ENCODE data around the gene BMP8A.
A peak's percentile ranks its signal among the peaks of the same experiment; 100 is the strongest.

Gene BMP8A

GRCh38 chr1:39561279-39561678 lies 69.8 kb downstream of the BMP8A start:
- no peak overlapping the region for H3K27ac ChIP-seq (ENCODE audit: low read length)
- H3K27me3 ChIP-seq (ENCODE audit: control insufficient read depth in 1 of 2, insufficient read depth in 2 of 2, low read length in 2 of 2), result no peaks in the 10 kb centered on the region
- H3K9me3 ChIP-seq (ENCODE audit: control insufficient read depth in 2 of 2, low read length in 2 of 2), result no peaks in the 10 kb centered on the region
- H3K9ac ChIP-seq (ENCODE audit: low read length in 2 of 2), result no peak overlapping the region
- H3K36me3 ChIP-seq (ENCODE audit: control insufficient read depth in 2 of 2, insufficient read depth in 2 of 2, low read length in 2 of 2), result peaks cover 55 to 61% of the 10 kb centered on the region in 2 donors
- peaks cover 5% of the 10 kb centered on the region for H3K4me1 ChIP-seq (ENCODE audit: control insufficient read depth, insufficient read depth, low read length)
- H3K4me3 ChIP-seq (ENCODE audit: low read length in 2 of 2), result no peak overlapping the region

- Histone ChIP-seq H3K36me3 (ENCODE audit: control insufficient read depth in 2 of 2, insufficient read depth in 2 of 2, low read length in 2 of 2) (peaks cover 70 to 76% of the 10 kb centered on the region in 2 donors), H3K9me3 (ENCODE audit: control insufficient read depth in 2 of 2, low read length in 2 of 2) (no peaks in the 10 kb centered on the region), H3K27ac (ENCODE audit: low read length) (no peak overlapping the region), H3K9ac (ENCODE audit: low read length in 2 of 2) (no peak overlapping the region), H3K4me1 (ENCODE audit: control insufficient read depth, insufficient read depth, low read length) (peaks cover 5% of the 10 kb centered on the region), H3K4me3 (ENCODE audit: low read length in 2 of 2) (no peak overlapping the region), H3K27me3 (ENCODE audit: control insufficient read depth in 1 of 2, insufficient read depth in 2 of 2, low read length in 2 of 2) (no peaks in the 10 kb centered on the region)
Observed at GRCh38 chr1:39562886-39563285, 71.5 kb downstream of the BMP8A start.

- H3K4me1 ChIP-seq (ENCODE audit: control insufficient read depth, insufficient read depth, low read length), result peaks cover 4% of the 10 kb centered on the region
- H3K9ac ChIP-seq (ENCODE audit: low read length in 2 of 2), result no peak overlapping the region
- H3K4me3 ChIP-seq (ENCODE audit: low read length in 2 of 2), result no peak overlapping the region
- H3K9me3 ChIP-seq (ENCODE audit: control insufficient read depth in 2 of 2, low read length in 2 of 2), result no peaks in the 10 kb centered on the region
- no peaks in the 10 kb centered on the region for H3K27me3 ChIP-seq (ENCODE audit: control insufficient read depth in 1 of 2, insufficient read depth in 2 of 2, low read length in 2 of 2)
- H3K36me3 ChIP-seq (ENCODE audit: control insufficient read depth in 2 of 2, insufficient read depth in 2 of 2, low read length in 2 of 2), result peaks cover 75 to 81% of the 10 kb centered on the region in 2 donors
- no peak overlapping the region for H3K27ac ChIP-seq (ENCODE audit: low read length)
Observed at GRCh38 chr1:39563669-39564068, 72.2 kb downstream of the BMP8A start.

- Histone ChIP-seq H3K27ac (ENCODE audit: low read length) (no peak overlapping the region), H3K27me3 (ENCODE audit: control insufficient read depth in 1 of 2, insufficient read depth in 2 of 2, low read length in 2 of 2) (no peaks in the 10 kb centered on the region), H3K4me3 (ENCODE audit: low read length in 2 of 2) (no peak overlapping the region), H3K36me3 (ENCODE audit: control insufficient read depth in 2 of 2, insufficient read depth in 2 of 2, low read length in 2 of 2) (peaks cover 82 to 84% of the 10 kb centered on the region in 2 donors), H3K4me1 (ENCODE audit: control insufficient read depth, insufficient read depth, low read length) (no peaks in the 10 kb centered on the region), H3K9me3 (ENCODE audit: control insufficient read depth in 2 of 2, low read length in 2 of 2) (no peaks in the 10 kb centered on the region), H3K9ac (ENCODE audit: low read length in 2 of 2) (no peak overlapping the region)
Observed at GRCh38 chr1:39564340-39564739, 72.9 kb downstream of the BMP8A start.

DNA sequence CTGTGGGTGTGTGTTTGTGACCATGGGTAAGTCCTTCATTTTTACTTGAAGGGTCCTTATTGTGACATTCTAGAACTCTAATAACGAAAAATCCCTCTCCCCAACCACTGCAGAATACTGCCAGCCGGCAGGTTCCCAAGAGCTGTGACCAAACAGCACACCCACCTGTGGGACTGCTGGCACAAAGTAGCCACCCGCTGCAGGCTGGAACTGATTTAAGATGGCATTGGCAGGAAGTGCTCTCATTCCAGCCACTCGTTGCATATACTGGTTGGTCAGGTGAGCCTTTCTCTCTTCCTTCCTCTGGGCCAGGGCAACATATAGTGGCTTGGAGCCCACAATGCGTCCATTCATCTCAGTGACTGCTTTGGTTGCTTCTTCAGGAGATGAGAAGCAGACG lies 73.5 kb downstream of the BMP8A start:
- Histone ChIP-seq H3K27me3 (ENCODE audit: control insufficient read depth in 1 of 2, insufficient read depth in 2 of 2, low read length in 2 of 2) (no peaks in the 10 kb centered on the region), H3K4me1 (ENCODE audit: control insufficient read depth, insufficient read depth, low read length) (no peaks in the 10 kb centered on the region), H3K27ac (ENCODE audit: low read length) (no peak overlapping the region), H3K9me3 (ENCODE audit: control insufficient read depth in 2 of 2, low read length in 2 of 2) (no peaks in the 10 kb centered on the region), H3K4me3 (ENCODE audit: low read length in 2 of 2) (no peak overlapping the region), H3K36me3 (ENCODE audit: control insufficient read depth in 2 of 2, insufficient read depth in 2 of 2, low read length in 2 of 2) (peaks cover 88 to 89% of the 10 kb centered on the region in 2 donors), H3K9ac (ENCODE audit: low read length in 2 of 2) (no peak overlapping the region)

DNA sequence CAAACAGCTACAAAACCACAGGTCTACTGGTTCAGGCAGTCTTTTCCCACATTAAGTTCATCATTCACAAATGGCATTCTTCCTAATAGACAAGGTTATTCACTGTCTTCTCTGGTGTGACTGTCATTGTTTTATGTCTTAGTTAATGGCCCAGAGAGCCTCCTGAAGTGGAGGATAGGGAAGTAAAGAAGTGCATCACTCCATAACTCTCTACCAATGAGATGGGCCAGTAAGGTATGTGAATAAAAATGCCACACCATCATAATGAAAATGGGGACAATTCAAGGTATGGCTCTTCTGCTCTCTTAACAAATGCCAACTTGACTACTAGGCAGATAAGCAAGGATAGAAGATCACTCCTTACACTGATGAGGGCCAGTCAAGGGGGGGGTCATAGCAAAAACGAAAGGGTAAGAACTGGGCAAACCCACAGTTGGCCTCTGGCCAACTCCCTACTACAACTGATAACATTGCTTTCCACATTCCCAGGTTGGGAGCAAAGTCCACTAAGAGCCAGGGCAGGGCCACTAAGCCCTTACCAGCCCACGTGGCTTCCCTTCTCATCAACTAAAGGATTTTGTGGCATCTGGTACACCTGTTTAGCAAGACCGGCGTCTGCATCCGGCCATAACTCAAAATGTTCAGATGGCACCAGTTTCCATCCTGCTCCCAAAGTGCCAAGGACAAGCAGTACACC lies 75.2 kb downstream of the BMP8A start:
- Histone ChIP-seq H3K27me3 (ENCODE audit: control insufficient read depth in 1 of 2, insufficient read depth in 2 of 2, low read length in 2 of 2) (no peaks in the 10 kb centered on the region), H3K9ac (ENCODE audit: low read length in 2 of 2) (no peak overlapping the region), H3K4me3 (ENCODE audit: low read length in 2 of 2) (no peak overlapping the region), H3K9me3 (ENCODE audit: control insufficient read depth in 2 of 2, low read length in 2 of 2) (no peaks in the 10 kb centered on the region), H3K27ac (ENCODE audit: low read length) (no peak overlapping the region), H3K4me1 (ENCODE audit: control insufficient read depth, insufficient read depth, low read length) (no peaks in the 10 kb centered on the region), H3K36me3 (ENCODE audit: control insufficient read depth in 2 of 2, insufficient read depth in 2 of 2, low read length in 2 of 2) (peaks cover 89 to 92% of the 10 kb centered on the region in 2 donors)

GRCh38 chr1:39567302-39567701 lies 75.9 kb downstream of the BMP8A start:
- no peak overlapping the region for H3K27ac ChIP-seq (ENCODE audit: low read length)
- H3K36me3 ChIP-seq (ENCODE audit: control insufficient read depth in 2 of 2, insufficient read depth in 2 of 2, low read length in 2 of 2), result peaks cover 84 to 92% of the 10 kb centered on the region in 2 donors
- no peaks in the 10 kb centered on the region for H3K4me1 ChIP-seq (ENCODE audit: control insufficient read depth, insufficient read depth, low read length)
- no peak overlapping the region for H3K4me3 ChIP-seq (ENCODE audit: low read length in 2 of 2)
- H3K9ac ChIP-seq (ENCODE audit: low read length in 2 of 2), result no peak overlapping the region
- no peaks in the 10 kb centered on the region for H3K9me3 ChIP-seq (ENCODE audit: control insufficient read depth in 2 of 2, low read length in 2 of 2)
- H3K27me3 ChIP-seq (ENCODE audit: control insufficient read depth in 1 of 2, insufficient read depth in 2 of 2, low read length in 2 of 2), result no peaks in the 10 kb centered on the region

- Histone ChIP-seq H3K9ac (ENCODE audit: low read length in 2 of 2) (no peak overlapping the region), H3K4me1 (ENCODE audit: control insufficient read depth, insufficient read depth, low read length) (peaks cover 1% of the 10 kb centered on the region), H3K4me3 (ENCODE audit: low read length in 2 of 2) (no peak overlapping the region), H3K27me3 (ENCODE audit: control insufficient read depth in 1 of 2, insufficient read depth in 2 of 2, low read length in 2 of 2) (no peaks in the 10 kb centered on the region), H3K27ac (ENCODE audit: low read length) (no peak overlapping the region), H3K9me3 (ENCODE audit: control insufficient read depth in 2 of 2, low read length in 2 of 2) (no peaks in the 10 kb centered on the region), H3K36me3 (ENCODE audit: control insufficient read depth in 2 of 2, insufficient read depth in 2 of 2, low read length in 2 of 2) (peaks cover 76 to 84% of the 10 kb centered on the region in 2 donors)
Observed at GRCh38 chr1:39568208-39568607, 76.8 kb downstream of the BMP8A start.

DNA sequence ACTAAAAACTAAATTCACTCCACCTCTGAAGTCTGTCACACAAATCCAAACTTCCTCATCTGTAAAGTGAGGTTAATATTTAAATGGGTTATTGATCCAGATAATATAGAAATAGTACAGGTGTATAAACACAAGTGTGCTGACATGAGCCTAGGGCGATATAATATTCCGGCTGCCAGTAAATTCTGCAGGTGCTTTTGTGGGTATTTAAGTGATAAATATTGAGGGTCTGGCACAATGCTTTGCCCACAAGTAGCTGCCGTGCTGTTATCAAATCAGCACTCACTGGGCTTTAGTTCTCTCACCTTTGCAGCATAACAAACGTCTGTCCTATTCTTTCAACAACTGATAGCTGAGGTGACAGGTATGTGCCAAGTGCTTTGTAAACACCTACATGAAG lies 77.6 kb downstream of the BMP8A start:
- H3K27ac ChIP-seq (ENCODE audit: low read length), result no peak overlapping the region
- H3K9ac ChIP-seq (ENCODE audit: low read length in 2 of 2), result no peak overlapping the region
- H3K27me3 ChIP-seq (ENCODE audit: control insufficient read depth in 1 of 2, insufficient read depth in 2 of 2, low read length in 2 of 2), result no peaks in the 10 kb centered on the region
- peaks cover 67 to 76% of the 10 kb centered on the region in 2 donors for H3K36me3 ChIP-seq (ENCODE audit: control insufficient read depth in 2 of 2, insufficient read depth in 2 of 2, low read length in 2 of 2)
- H3K4me3 ChIP-seq (ENCODE audit: low read length in 2 of 2), result no peak overlapping the region
- H3K4me1 ChIP-seq (ENCODE audit: control insufficient read depth, insufficient read depth, low read length), result peaks cover 9% of the 10 kb centered on the region
- no peaks in the 10 kb centered on the region for H3K9me3 ChIP-seq (ENCODE audit: control insufficient read depth in 2 of 2, low read length in 2 of 2)

GRCh38 chr1:39570477-39571177 lies 79.2 kb downstream of the BMP8A start:
- Histone ChIP-seq H3K27me3 (ENCODE audit: control insufficient read depth in 1 of 2, insufficient read depth in 2 of 2, low read length in 2 of 2) (no peaks in the 10 kb centered on the region), H3K4me1 (ENCODE audit: control insufficient read depth, insufficient read depth, low read length) (peaks cover 25% of the 10 kb centered on the region), H3K4me3 (ENCODE audit: low read length in 2 of 2) (no peak overlapping the region), H3K27ac (ENCODE audit: low read length) (no peak overlapping the region), H3K9me3 (ENCODE audit: control insufficient read depth in 2 of 2, low read length in 2 of 2) (no peaks in the 10 kb centered on the region), H3K9ac (ENCODE audit: low read length in 2 of 2) (no peak overlapping the region), H3K36me3 (ENCODE audit: control insufficient read depth in 2 of 2, insufficient read depth in 2 of 2, low read length in 2 of 2) (peaks cover 56 to 68% of the 10 kb centered on the region in 2 donors)

DNA sequence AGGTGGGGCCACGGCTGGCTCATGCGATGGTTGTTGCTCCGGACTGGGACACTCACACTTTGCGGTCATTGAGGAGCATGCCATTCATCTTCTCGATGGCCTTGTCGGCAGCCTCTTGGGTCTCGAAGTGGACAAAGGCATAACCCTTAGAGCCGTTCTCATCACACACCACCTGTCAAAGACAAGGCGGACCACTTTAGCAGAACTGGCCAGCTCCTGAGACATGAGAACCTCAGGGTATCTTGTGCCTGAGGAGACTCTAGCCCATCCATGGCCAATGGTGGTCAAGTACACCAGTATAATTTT lies 79.7 kb downstream of the BMP8A start:
- Histone ChIP-seq H3K36me3 (ENCODE audit: control insufficient read depth in 2 of 2, insufficient read depth in 2 of 2, low read length in 2 of 2) (peaks cover 52 to 64% of the 10 kb centered on the region in 2 donors), H3K4me3 (ENCODE audit: low read length in 2 of 2) (no peak overlapping the region), H3K27ac (ENCODE audit: low read length) (peak overlapping the region; percentile 6), H3K4me1 (ENCODE audit: control insufficient read depth, insufficient read depth, low read length) (peaks cover 26% of the 10 kb centered on the region), H3K9me3 (ENCODE audit: control insufficient read depth in 2 of 2, low read length in 2 of 2) (no peaks in the 10 kb centered on the region), H3K27me3 (ENCODE audit: control insufficient read depth in 1 of 2, insufficient read depth in 2 of 2, low read length in 2 of 2) (no peaks in the 10 kb centered on the region), H3K9ac (ENCODE audit: low read length in 2 of 2) (no peak overlapping the region)
